Fibroblast of skin of back (primary cell): Measurements from ENCODE around the gene BTBD16.

Source experiments
- DNase-seq: peaks from one replicate; pipeline ENCODE4 v3.0.0-alpha.2; 2013

Gene BTBD16

GRCh38 chr10:122375679-122376160 is 104.6 kb downstream of the BTBD16 start:
- DNase-seq = no peak

- no peak for DNase-seq
These were observed 105.4 kb downstream of the BTBD16 start for GRCh38 chr10:122376364-122376961.

GRCh38 chr10:122379041-122379440 is 107.9 kb downstream of the BTBD16 start:
- DNase-seq = no peak

- no peak for DNase-seq
These were observed 108.4 kb downstream of the BTBD16 start for GRCh38 chr10:122379537-122379936.

GRCh38 chr10:122380703-122381102 is 109.6 kb downstream of the BTBD16 start:
- no peak for DNase-seq

- no peak for DNase-seq
These were observed 110.6 kb downstream of the BTBD16 start for GRCh38 chr10:122381680-122382079.

GRCh38 chr10:122386514-122386913 is 115.4 kb downstream of the BTBD16 start:
- DNase-seq = no peak

- no peak for DNase-seq
These were observed 116.5 kb downstream of the BTBD16 start for GRCh38 chr10:122387572-122387971.
